Transverse colon (tissue), 4 donors: ENCODE data around the gene MAPKBP1. TPM values are rescaled to one million over a fixed set of nuclear protein-coding genes. Genes with fewer than 3 reads are reported as not detected.
A peak's percentile ranks its signal among the peaks of the same experiment; 100 is the strongest.

Experiments used
- DNase-seq: peaks from one replicate; pipeline ENCODE4 v3.0.0-alpha.2; 2019
- H3K27ac ChIP-seq, 4 donors: fragments of 200-600 bp; sonication (generic); 2 replicates each; pipeline ENCODE4 v1.5.1; 2016 to 2018; ENCODE audit warnings: inconsistent platforms in 4 of 4
- H3K27me3 ChIP-seq: fragments of 200-600 bp; sonication (generic); 2 replicates; pipeline ENCODE4 v1.5.1; 2017; ENCODE audit warnings: inconsistent platforms
- H3K36me3 ChIP-seq, 4 donors: fragments of 200-600 bp; sonication (generic); 2 replicates each; pipeline ENCODE4 v1.5.1; 2017 to 2019; ENCODE audit warnings: inconsistent platforms in 4 of 4
- H3K4me1 ChIP-seq, 4 donors: fragments of 200-600 bp; sonication (generic); 2 replicates each; pipeline ENCODE4 v1.5.1; 2017 to 2020; ENCODE audit warnings: inconsistent platforms in 4 of 4
- H3K4me3 ChIP-seq, 4 donors: fragments of 200-600 bp; sonication (generic); 1 replicate in 1 of 4; 2 replicates in 3 of 4; pipeline versions ENCODE4 v1.5.1 to v1.6.1; 2017 to 2019; ENCODE audit warnings: inconsistent platforms in 4 of 4
- H3K9me3 ChIP-seq, 2 donors: fragments of 200-600 bp; sonication (generic); 2 replicates each; pipeline ENCODE4 v1.5.1; 2017 to 2019; ENCODE audit warnings: inconsistent platforms in 2 of 2
- EP300 ChIP-seq: sonication (generic); formaldehyde crosslinking; IDR thresholded peaks from one replicate; pipeline ENCODE4 v1.6.1; 2017; ENCODE audit warnings: antibody characterized with exemption, low read depth
- POLR2A ChIP-seq: fragments of 450-650 bp; IDR thresholded peaks from one replicate; pipeline ENCODE4 v1.6.1; 2016; ENCODE audit warnings: antibody characterized with exemption, mild to moderate bottlenecking, moderate library complexity
- POLR2AphosphoS5 ChIP-seq, 3 donors: sonication (generic); formaldehyde crosslinking; IDR thresholded peaks; one replicate each; pipeline ENCODE4 v1.6.1; 2016; ENCODE audit warnings: antibody characterized with exemption in 3 of 3
- WGBS, 2 donors: methylation state at CpG; one replicate each; pipeline ENCODE4 v1.1.5; 2018; ENCODE audit warnings: low coverage in 1 of 2; 5-methylcytosine and 5-hydroxymethylcytosine counted together
- in situ Hi-C, 4 donors: fragments of 200-750 bp; cut with MboI; loops; one replicate each; pipeline versions ENCODE4 v1.15.0 to v1.15.1; 2017; ENCODE audit warnings: low sequenced_read_pairs in 3 of 4, low pct_ligation_motif_present in 1 of 4, low pct_unique_long_range_greater_than_20kb in 1 of 4
- intact Hi-C: fragments of 100-400 bp; cut with DNase I; formaldehyde crosslinking; loops from one replicate; pipeline ENCODE4 v1.15.1; 2023; ENCODE audit warnings: low total_unique reads
- total RNA-seq, 4 donors: library from RNA; depleted of rRNA; stranded (reverse); fragments of >200 nt; gene quantifications; one replicate each; pipeline ENCODE4 v1.1.0, GENCODE V29; 2016
- TF ChIP-seq, protein P1 (sequence below), 5 experiments: fragments of 200-600 bp in 3 of 5; fragments of 450-650 bp in 2 of 5; sonication (generic) in 3 of 5; IDR thresholded peaks; 1 replicate in 2 of 5; 2 replicates in 3 of 5; pipeline ENCODE4 v1.5.1; 2016 to 2017; ENCODE audit warnings: antibody characterized with exemption in 5 of 5, inconsistent platforms in 3 of 5, mild to moderate bottlenecking in 2 of 5, moderate library complexity in 1 of 5

MAPKBP1 gene
- total RNA-seq, 4 donors from 2014 or later = 16.0 to 36.4 (median 16.8) TPM

DNA sequence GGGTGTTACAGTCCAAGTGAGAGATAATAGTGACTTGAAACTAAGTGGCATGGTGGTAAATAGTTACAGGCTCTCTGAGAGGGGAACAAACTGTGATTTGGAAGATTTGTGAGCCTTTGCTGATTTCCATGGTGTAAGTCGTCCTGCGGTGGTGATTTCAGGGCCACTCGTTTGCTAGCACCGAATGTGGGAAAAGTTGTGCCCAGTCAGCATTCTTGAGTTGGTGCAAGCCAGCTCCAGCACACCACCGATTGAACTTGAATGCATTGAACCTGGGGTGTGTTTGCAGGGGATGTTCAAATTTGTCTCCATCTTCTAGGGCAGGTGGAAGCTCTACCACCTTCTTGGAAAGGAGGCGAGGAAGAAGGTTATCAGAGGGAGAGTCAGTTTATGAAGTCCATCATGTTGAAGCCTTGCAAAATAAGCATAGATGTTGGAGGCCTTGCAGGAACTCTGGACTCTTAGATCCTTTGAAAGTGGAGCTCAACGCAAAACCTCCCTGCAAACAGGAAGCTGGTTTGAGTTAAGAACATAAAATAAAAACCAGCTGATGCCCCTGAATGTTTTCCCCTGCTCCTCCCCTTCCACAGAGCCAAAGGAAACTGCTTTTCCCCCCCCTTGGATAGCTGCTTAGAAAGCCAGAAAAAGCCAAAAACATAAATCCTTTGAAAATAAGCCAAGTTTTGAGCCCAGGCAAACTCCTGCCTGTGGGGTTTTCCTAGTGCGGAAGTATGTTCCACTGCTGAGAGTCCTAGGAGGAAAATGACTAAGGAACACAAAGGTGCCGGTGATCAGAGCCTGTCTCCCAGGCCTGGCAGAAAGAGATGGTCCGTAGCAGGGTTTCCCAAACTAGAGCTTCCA, 21.9 kb downstream of the MAPKBP1 start:
- intact Hi-C loops = no loop called here
- Histone ChIP-seq H3K27me3 (no peaks in the 10 kb centered on the region), H3K4me1 (peaks cover 0 to 17% (median 5%) of the 10 kb centered on the region in 4 donors), H3K9me3 (no peaks in the 10 kb centered on the region), H3K36me3 (no peaks in the 10 kb centered on the region), H3K4me3 (no peak overlapping the region), H3K27ac (peak overlapping the region in 2 of 4 donors; percentile 3 to 31)
- WGBS, 2 donors = 54 to 71% methylated on average over 4 to 10 of the region's 10 CpGs
- in situ Hi-C loops = no loop called here
- DNase-seq = no peak
- no peak for TF ChIP-seq EP300
- TF ChIP-seq, protein P1, sequence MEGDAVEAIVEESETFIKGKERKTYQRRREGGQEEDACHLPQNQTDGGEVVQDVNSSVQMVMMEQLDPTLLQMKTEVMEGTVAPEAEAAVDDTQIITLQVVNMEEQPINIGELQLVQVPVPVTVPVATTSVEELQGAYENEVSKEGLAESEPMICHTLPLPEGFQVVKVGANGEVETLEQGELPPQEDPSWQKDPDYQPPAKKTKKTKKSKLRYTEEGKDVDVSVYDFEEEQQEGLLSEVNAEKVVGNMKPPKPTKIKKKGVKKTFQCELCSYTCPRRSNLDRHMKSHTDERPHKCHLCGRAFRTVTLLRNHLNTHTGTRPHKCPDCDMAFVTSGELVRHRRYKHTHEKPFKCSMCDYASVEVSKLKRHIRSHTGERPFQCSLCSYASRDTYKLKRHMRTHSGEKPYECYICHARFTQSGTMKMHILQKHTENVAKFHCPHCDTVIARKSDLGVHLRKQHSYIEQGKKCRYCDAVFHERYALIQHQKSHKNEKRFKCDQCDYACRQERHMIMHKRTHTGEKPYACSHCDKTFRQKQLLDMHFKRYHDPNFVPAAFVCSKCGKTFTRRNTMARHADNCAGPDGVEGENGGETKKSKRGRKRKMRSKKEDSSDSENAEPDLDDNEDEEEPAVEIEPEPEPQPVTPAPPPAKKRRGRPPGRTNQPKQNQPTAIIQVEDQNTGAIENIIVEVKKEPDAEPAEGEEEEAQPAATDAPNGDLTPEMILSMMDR (IDR thresholded peaks at IDR 0.05) = no peak
- TF ChIP-seq POLR2A = no peak
- TF ChIP-seq POLR2AphosphoS5 (IDR thresholded peaks at IDR 0.05) = no peak

DNA sequence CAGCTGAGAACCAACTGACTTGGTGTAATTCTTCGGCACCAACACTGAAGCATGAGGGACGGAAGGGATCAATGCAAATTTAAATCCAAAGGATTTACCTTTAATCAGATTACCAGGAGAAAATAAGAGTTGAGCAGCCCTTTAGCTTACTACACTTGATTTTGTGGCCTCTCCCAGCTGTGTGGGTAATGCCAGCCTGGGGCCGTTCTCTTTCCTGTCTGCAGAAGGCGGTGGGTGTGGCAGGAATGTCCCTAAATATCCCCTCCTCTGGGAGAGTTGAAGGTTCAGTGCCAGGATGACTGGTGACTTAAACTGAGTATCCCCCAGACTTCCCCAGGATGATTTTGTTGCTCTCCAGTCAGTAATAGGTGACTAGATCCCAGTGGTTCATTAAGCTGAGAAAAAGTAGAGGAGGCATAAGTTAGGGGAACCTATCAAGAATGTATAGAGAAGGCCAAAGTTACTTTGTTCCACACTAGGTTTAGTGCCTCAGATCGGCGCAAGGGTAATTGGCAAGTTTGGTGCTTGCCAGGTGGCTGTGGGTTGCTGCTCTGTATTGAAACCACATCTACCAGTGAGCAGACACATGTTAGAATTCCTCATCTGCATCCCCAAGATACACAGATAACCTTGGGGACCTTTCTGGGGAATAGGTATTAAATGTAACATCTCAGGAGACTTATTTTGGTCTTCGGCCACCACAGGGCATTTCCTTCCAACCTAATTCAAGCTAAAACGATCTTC, 23.1 kb downstream of the MAPKBP1 start:
- Histone ChIP-seq H3K27ac (no peak overlapping the region), H3K4me3 (no peak overlapping the region), H3K36me3 (no peaks in the 10 kb centered on the region), H3K4me1 (peaks cover 0 to 12% (median 2%) of the 10 kb centered on the region in 4 donors), H3K27me3 (no peaks in the 10 kb centered on the region), H3K9me3 (no peaks in the 10 kb centered on the region)
- intact Hi-C loops (no loop called here), in situ Hi-C loops (no loop called here)
- no peak for DNase-seq
- WGBS, 2 donors = 86% methylated on average over 8 of the region's 8 CpGs; no CpG with 5 or more reads in 1 of the 2 donors
- no peak for TF ChIP-seq POLR2AphosphoS5 (IDR thresholded peaks at IDR 0.05)
- TF ChIP-seq, protein P1 (IDR thresholded peaks at IDR 0.05) = no peak
- TF ChIP-seq EP300 = no peak
- TF ChIP-seq POLR2A = no peak

DNA sequence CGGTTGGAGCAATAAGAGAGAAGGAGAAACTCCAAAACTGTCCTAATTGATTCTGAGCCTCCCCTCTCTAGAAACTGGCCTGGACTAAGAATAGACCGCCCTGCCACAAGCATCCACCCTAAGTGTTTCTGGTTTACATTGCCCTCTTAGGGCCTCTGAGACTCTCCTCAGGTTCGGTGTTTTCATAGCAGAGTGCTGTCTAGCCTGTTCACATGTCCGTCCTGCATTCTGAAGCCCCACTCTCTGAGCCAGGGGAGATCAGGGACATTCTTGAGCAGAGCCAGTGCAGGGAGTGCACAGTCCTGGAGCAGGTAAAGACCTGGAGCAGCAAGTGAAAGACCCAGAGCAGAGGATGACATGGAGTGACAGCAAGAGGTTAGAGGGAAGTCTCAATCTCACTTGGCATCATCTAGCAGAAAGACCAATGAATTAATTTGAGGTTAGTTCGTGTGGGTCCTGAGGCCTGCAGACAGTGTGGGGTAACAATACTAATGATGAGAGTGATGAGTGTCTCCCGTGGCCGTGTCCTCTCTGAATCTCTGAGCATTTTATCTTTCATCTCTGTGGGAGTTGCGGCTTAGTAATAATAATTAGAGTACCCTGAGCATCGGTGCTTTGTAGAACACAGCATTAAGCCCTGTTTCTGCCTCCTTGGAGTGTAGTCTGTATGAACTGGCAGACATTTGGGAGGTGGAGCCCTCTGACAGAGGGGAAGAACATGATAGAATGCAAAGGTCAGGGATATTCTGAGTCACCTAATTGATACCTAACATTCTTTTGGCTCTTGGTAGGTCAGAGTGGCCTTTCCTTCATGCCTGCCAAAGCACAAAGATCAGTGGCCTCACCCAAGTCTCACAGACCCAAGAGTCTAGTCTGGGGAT, 24.6 kb downstream of the MAPKBP1 start:
- in situ Hi-C loops = no loop called here
- intact Hi-C loops = no loop called here
- Histone ChIP-seq H3K4me3 (no peak overlapping the region), H3K27ac (no peak overlapping the region), H3K4me1 (peaks cover 0 to 12% (median 2%) of the 10 kb centered on the region in 4 donors), H3K9me3 (no peaks in the 10 kb centered on the region), H3K27me3 (no peaks in the 10 kb centered on the region), H3K36me3 (no peaks in the 10 kb centered on the region)
- DNase-seq = no peak
- 80 to 81% methylated on average over 9 of the region's 9 CpGs for WGBS, 2 donors
- TF ChIP-seq, protein P1 (IDR thresholded peaks at IDR 0.05) = no peak
- no peak for TF ChIP-seq EP300
- TF ChIP-seq POLR2A = no peak
- TF ChIP-seq POLR2AphosphoS5 (IDR thresholded peaks at IDR 0.05) = no peak
